ENCODE results near the gene SLAIN2. TPM values are rescaled to one million over a fixed set of nuclear protein-coding genes. Genes with fewer than 3 reads are reported as not detected.

The SLAIN2 gene
- total RNA-seq, 1 donor from 2014 or later = 91.6 TPM

DNA sequence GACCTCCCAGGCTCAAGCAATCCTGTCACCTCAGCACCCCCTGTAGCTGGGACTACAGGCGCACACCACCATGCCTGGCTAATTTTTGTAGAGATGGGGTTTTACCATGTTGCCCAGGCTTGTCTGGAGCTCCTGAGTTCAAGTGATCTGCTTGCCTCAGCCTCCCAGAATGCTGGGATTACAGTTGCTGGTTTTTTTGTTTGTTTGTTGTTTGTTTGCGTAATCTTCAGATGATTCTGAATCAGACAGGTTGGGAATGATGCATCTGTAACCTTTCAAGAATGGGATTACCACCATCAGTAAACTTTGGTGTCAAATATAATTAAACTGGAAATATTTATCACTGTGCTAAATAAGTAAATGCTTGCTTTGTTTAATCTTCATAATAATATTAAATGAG, 79.8 kb downstream of the SLAIN2 start:
- TF ChIP-seq, protein P1, sequence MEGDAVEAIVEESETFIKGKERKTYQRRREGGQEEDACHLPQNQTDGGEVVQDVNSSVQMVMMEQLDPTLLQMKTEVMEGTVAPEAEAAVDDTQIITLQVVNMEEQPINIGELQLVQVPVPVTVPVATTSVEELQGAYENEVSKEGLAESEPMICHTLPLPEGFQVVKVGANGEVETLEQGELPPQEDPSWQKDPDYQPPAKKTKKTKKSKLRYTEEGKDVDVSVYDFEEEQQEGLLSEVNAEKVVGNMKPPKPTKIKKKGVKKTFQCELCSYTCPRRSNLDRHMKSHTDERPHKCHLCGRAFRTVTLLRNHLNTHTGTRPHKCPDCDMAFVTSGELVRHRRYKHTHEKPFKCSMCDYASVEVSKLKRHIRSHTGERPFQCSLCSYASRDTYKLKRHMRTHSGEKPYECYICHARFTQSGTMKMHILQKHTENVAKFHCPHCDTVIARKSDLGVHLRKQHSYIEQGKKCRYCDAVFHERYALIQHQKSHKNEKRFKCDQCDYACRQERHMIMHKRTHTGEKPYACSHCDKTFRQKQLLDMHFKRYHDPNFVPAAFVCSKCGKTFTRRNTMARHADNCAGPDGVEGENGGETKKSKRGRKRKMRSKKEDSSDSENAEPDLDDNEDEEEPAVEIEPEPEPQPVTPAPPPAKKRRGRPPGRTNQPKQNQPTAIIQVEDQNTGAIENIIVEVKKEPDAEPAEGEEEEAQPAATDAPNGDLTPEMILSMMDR (IDR thresholded peaks at IDR 0.05) = no peak
- H3K27ac ChIP-seq = no peak overlapping the region
- no peak for ATAC-seq
- H3K9me3 ChIP-seq = no peaks in the 10 kb centered on the region
- H3K27me3 ChIP-seq (ENCODE audit: low read depth) = no peaks in the 10 kb centered on the region
- no peak for DNase-seq
- H3K4me3 ChIP-seq = no peak overlapping the region
- peaks cover 40% of the 10 kb centered on the region for H3K36me3 ChIP-seq
- H3K4me1 ChIP-seq = no peaks in the 10 kb centered on the region
- intact Hi-C loops (cut with DNase I) = no loop called here

DNA sequence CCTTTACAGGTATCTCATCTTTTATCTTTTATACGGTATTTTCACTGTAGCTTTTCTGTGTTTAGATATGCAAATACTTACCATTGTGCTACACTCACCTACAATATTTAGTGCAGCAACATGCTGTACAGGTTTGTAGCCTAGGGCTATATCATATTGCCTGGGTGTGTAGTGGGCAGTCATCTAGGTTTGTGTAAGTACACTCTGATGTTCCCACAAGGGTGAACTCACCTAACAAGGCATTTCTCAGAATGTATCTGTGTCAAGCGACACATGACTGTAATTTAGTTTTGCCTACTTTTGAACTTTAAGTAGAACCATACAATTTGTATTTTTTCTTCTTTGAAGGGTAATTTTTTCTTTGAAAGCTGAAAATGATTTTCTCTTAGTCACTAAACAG, 87.6 kb downstream of the SLAIN2 start:
- no peak for ATAC-seq
- no peaks in the 10 kb centered on the region for H3K27me3 ChIP-seq (ENCODE audit: low read depth)
- intact Hi-C loops (cut with DNase I) = no loop called here
- H3K4me3 ChIP-seq = no peak overlapping the region
- H3K9me3 ChIP-seq = no peaks in the 10 kb centered on the region
- TF ChIP-seq, protein P1 (IDR thresholded peaks at IDR 0.05) = no peak
- H3K27ac ChIP-seq = no peak overlapping the region
- H3K4me1 ChIP-seq = no peaks in the 10 kb centered on the region
- DNase-seq = no peak
- H3K36me3 ChIP-seq = peaks cover 13% of the 10 kb centered on the region

DNA sequence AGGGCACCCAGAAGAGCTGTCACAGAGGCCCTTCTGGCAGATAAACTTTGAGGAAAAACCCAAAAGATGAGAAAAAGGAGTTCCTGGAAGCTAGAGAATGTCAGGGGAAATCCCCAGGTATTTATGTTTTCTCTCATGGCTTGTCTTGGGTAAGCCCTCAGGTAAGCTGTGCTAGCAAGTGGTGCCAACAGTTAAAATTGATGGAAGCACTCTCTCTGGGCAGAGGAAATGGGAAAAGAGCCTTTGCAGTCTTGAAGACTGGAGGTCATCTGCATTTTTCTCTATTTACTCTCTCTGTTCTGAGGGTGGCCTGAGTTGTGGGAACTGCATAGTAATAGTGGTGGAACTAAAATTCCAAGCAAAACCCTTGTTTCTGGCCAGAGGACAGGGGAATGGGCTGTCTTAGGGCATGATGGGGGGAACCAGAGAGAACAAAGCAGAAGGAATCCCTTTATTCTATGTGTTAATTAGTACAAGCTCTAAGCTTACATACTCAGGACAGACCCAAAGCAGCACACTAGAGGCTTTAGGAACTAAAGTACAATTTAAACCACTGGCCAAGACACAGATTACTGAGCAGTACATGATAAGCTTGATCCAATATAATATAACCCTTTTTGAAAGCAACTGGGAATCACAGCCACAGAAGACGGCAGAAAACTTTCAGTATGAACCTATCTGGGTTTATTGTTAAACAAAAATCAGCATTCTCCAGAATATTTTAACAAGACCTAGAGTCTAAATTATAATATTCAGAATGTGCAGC, 88.6 kb downstream of the SLAIN2 start:
- intact Hi-C loops (cut with DNase I) = no loop called here

DNA sequence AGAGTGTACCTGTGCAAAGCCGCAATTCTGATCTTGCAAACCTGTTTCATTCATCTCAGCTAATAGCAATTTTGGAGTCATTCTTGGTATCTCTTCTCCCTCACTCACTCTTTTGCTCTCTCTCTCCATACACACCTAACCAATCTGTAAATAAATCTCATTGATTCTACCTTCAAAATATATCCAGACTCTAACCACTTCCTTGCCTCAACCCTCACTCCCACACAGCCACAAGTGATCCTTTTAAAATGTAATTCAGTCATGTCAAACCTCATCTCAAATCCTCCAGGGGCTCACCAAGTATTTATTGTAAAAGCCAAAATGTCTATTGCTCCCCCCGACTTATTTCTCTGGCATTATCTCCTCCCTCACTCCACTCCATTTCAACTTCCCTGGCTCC, 90.1 kb downstream of the SLAIN2 start:
- intact Hi-C loops (cut with DNase I) = no loop called here
- ATAC-seq = no peak
- H3K36me3 ChIP-seq = peaks cover 11% of the 10 kb centered on the region

More for the DNA sequence above, 88.6 kb downstream of the SLAIN2 start:
- DNase-seq (no peak), ATAC-seq (no peak)
- H3K4me3 ChIP-seq = no peak overlapping the region
- no peaks in the 10 kb centered on the region for H3K9me3 ChIP-seq
- TF ChIP-seq, protein P1 (IDR thresholded peaks at IDR 0.05) = no peak
- H3K27ac ChIP-seq = no peak overlapping the region
- no peaks in the 10 kb centered on the region for H3K27me3 ChIP-seq (ENCODE audit: low read depth)
- no peaks in the 10 kb centered on the region for H3K4me1 ChIP-seq
- H3K36me3 ChIP-seq = peaks cover 13% of the 10 kb centered on the region

DNA sequence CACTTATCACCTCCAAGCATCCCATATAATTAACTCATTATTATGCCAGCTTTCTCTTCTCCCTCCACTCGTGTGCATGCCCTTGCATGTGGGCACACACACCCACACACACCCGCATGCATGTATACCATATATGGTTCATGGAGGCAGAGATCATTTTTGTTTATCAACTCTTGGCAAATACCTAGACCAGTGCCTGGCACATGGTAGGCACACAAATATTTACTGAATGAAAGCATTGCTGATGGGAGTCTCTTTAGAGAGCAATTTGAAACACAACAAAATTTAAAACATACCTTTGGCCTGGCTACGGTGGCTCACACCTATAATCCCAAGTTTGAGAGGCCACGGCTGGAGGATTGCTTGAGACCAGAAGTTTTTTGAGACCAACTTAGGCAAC, 90.7 kb downstream of the SLAIN2 start:
- Histone ChIP-seq H3K4me3 (no peak overlapping the region), H3K4me1 (no peaks in the 10 kb centered on the region), H3K9me3 (no peaks in the 10 kb centered on the region), H3K27me3 (ENCODE audit: low read depth) (no peaks in the 10 kb centered on the region), H3K27ac (no peak overlapping the region), H3K36me3 (peaks cover 8% of the 10 kb centered on the region)
- intact Hi-C loops (cut with DNase I) = no loop called here
- DNase-seq (no peak), ATAC-seq (no peak)
- TF ChIP-seq, protein P1 (IDR thresholded peaks at IDR 0.05) = no peak

More for the DNA sequence above, 90.1 kb downstream of the SLAIN2 start:
- DNase-seq = no peak
- Histone ChIP-seq H3K27ac (no peak overlapping the region), H3K4me1 (no peaks in the 10 kb centered on the region), H3K4me3 (no peak overlapping the region), H3K27me3 (ENCODE audit: low read depth) (no peaks in the 10 kb centered on the region), H3K9me3 (no peaks in the 10 kb centered on the region)
- TF ChIP-seq, protein P1 (IDR thresholded peaks at IDR 0.05) = no peak
